ENCODE results near the gene TYR. TPM values are rescaled to one million over a fixed set of nuclear protein-coding genes. Genes with fewer than 3 reads are reported as not detected.

The TYR gene
- total RNA-seq, 4 donors from 2014 or later = not detected

- 79 to 82% methylated on average over 3 of the region's 3 CpGs for WGBS, 2 donors (ENCODE audit: low coverage in 1 of 2)
Observed at GRCh38 chr11:89161949-89162348, 15.7 kb upstream of the TYR start.

GRCh38 chr11:89163686-89164085, 14.0 kb upstream of the TYR start:
- H3K9me3 ChIP-seq = no peaks in the 10 kb centered on the region
- no peaks in the 10 kb centered on the region for H3K27me3 ChIP-seq
- no peak for TF ChIP-seq CTCF (IDR thresholded peaks at IDR 0.05)
- no peak for TF ChIP-seq EP300 (IDR thresholded peaks at IDR 0.05; ENCODE audit: low read depth)
- TF ChIP-seq POLR2AphosphoS5 (IDR thresholded peaks at IDR 0.05) = no peak
- TF ChIP-seq POLR2A (IDR thresholded peaks at IDR 0.05) = no peak
- no peak overlapping the region for H3K27ac ChIP-seq
- H3K4me3 ChIP-seq = no peak overlapping the region
- WGBS, 2 donors (ENCODE audit: low coverage in 1 of 2) = 65 to 83% methylated on average over 3 of the region's 3 CpGs
- H3K4me1 ChIP-seq = no peaks in the 10 kb centered on the region
- DNase-seq = no peak
- intact Hi-C loops (cut with DNase I; ENCODE audit: low total_unique reads) (no loop called here), in situ Hi-C loops (cut with MboI; ENCODE audit: low pct_ligation_motif_present in 1 of 4, low pct_unique_long_range_greater_than_20kb in 1 of 4, low sequenced_read_pairs in 3 of 4) (no loop called here)
- no peaks in the 10 kb centered on the region for H3K36me3 ChIP-seq

More at GRCh38 chr11:89161949-89162348, 15.7 kb upstream of the TYR start:
- in situ Hi-C loops (cut with MboI; ENCODE audit: low pct_ligation_motif_present in 1 of 4, low pct_unique_long_range_greater_than_20kb in 1 of 4, low sequenced_read_pairs in 3 of 4) (no loop called here), intact Hi-C loops (cut with DNase I; ENCODE audit: low total_unique reads) (no loop called here)
- no peak for DNase-seq
- H3K36me3 ChIP-seq = no peaks in the 10 kb centered on the region
- H3K9me3 ChIP-seq = no peaks in the 10 kb centered on the region
- no peaks in the 10 kb centered on the region for H3K27me3 ChIP-seq
- no peak overlapping the region for H3K27ac ChIP-seq
- TF ChIP-seq CTCF (IDR thresholded peaks at IDR 0.05) (no peak), EP300 (IDR thresholded peaks at IDR 0.05; ENCODE audit: low read depth) (no peak), POLR2AphosphoS5 (IDR thresholded peaks at IDR 0.05) (no peak), POLR2A (IDR thresholded peaks at IDR 0.05) (no peak)
- H3K4me1 ChIP-seq = no peaks in the 10 kb centered on the region
- no peak overlapping the region for H3K4me3 ChIP-seq

GRCh38 chr11:89168396-89168795, 9.3 kb upstream of the TYR start:
- Histone ChIP-seq H3K36me3 (no peaks in the 10 kb centered on the region), H3K4me3 (no peak overlapping the region), H3K27ac (no peak overlapping the region), H3K9me3 (no peaks in the 10 kb centered on the region), H3K27me3 (no peaks in the 10 kb centered on the region), H3K4me1 (no peaks in the 10 kb centered on the region)
- DNase-seq = no peak
- 65 to 89% methylated on average over 3 of the region's 3 CpGs for whole genome bisulfite sequencing, 2 donors (ENCODE audit: low coverage in 1 of 2)
- intact Hi-C loops (cut with DNase I; ENCODE audit: low total_unique reads) (no loop called here), in situ Hi-C loops (cut with MboI; ENCODE audit: low pct_ligation_motif_present in 1 of 4, low pct_unique_long_range_greater_than_20kb in 1 of 4, low sequenced_read_pairs in 3 of 4) (no loop called here)
- TF ChIP-seq POLR2AphosphoS5 (IDR thresholded peaks at IDR 0.05) = no peak
- TF ChIP-seq EP300 (IDR thresholded peaks at IDR 0.05; ENCODE audit: low read depth) = no peak
- TF ChIP-seq CTCF (IDR thresholded peaks at IDR 0.05) = no peak
- TF ChIP-seq POLR2A (IDR thresholded peaks at IDR 0.05) = no peak

DNA sequence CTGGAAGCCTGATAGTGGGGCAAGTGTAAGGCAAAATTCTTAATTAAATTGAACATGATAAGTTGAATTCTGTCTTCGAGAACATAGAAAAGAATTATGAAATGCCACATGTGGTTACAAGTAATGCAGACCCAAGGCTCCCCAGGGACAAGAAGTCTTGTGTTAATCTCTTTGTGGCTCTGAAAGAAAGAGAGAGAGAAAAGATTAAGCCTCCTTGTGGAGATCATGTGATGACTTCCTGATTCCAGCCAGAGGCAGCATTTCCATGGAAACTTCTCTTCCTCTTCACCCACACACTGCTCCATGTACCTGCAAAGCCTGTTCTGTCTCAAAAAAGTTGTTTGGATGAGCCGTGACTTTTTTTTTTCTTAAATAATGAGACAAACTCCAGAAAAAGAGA, 1.9 kb upstream of the TYR start:
- DNase-seq = no peak
- H3K9me3 ChIP-seq = no peaks in the 10 kb centered on the region
- WGBS, 2 donors (ENCODE audit: low coverage in 1 of 2) = 74 to 94% methylated on average over 2 of the region's 2 CpGs
- no peak overlapping the region for H3K4me3 ChIP-seq
- in situ Hi-C loops (cut with MboI; ENCODE audit: low pct_ligation_motif_present in 1 of 4, low pct_unique_long_range_greater_than_20kb in 1 of 4, low sequenced_read_pairs in 3 of 4) = no loop called here
- H3K27ac ChIP-seq = no peak overlapping the region
- no peaks in the 10 kb centered on the region for H3K36me3 ChIP-seq
- TF ChIP-seq EP300 (IDR thresholded peaks at IDR 0.05; ENCODE audit: low read depth) (no peak), POLR2A (IDR thresholded peaks at IDR 0.05) (no peak), CTCF (IDR thresholded peaks at IDR 0.05) (no peak), POLR2AphosphoS5 (IDR thresholded peaks at IDR 0.05) (no peak)
- H3K4me1 ChIP-seq = no peaks in the 10 kb centered on the region
- H3K27me3 ChIP-seq = no peaks in the 10 kb centered on the region
- intact Hi-C loops (cut with DNase I; ENCODE audit: low total_unique reads) = no loop called here
